OCI-LY1 (cell line): Measurements from ENCODE around the gene NDFIP2.

Source experiments
- EZH2 ChIP-seq: fragments of 200-600 bp; sonication (generic), shearing (Covaris generic); IDR thresholded peaks from 2 replicates; pipeline ENCODE4 v1.8.0; 2017; ENCODE audit warnings: borderline replicate concordance, mixed run types, mild to moderate bottlenecking, antibody characterized with exemption, low read length, moderate library complexity, mixed read lengths
- TF ChIP-seq, protein P1 (sequence below): fragments of 200-600 bp; sonication (generic), shearing (Covaris generic); IDR thresholded peaks from 2 replicates; pipeline ENCODE4 v1.5.1; 2017; ENCODE audit warnings: mild to moderate bottlenecking, antibody characterized with exemption, low read length, moderate library complexity, mixed read lengths

DNA sequence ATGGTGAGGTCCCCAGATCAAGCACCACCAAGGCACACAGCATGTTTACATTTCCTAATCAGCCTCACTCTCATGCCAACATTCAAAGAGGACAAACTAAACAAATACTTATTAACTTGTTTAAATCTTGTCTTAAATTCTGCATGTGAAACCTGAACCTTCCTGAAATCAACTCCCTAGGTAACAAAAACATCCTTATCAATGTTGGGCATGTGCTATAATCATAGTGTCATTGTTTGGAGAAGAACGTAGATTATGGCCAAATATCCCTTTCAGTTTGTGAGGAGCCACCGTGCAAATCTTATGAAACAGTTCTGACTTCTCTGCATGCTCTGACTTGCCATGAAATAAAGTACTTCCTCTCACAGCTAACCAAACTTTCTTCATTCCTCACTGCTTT lies 123.8 kb downstream of the NDFIP2 start:
- TF ChIP-seq, protein P1, sequence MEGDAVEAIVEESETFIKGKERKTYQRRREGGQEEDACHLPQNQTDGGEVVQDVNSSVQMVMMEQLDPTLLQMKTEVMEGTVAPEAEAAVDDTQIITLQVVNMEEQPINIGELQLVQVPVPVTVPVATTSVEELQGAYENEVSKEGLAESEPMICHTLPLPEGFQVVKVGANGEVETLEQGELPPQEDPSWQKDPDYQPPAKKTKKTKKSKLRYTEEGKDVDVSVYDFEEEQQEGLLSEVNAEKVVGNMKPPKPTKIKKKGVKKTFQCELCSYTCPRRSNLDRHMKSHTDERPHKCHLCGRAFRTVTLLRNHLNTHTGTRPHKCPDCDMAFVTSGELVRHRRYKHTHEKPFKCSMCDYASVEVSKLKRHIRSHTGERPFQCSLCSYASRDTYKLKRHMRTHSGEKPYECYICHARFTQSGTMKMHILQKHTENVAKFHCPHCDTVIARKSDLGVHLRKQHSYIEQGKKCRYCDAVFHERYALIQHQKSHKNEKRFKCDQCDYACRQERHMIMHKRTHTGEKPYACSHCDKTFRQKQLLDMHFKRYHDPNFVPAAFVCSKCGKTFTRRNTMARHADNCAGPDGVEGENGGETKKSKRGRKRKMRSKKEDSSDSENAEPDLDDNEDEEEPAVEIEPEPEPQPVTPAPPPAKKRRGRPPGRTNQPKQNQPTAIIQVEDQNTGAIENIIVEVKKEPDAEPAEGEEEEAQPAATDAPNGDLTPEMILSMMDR, result no peak
- no peak for TF ChIP-seq EZH2
